ENCODE data around the gene CARNS1. TPM values are rescaled to one million over a fixed set of nuclear protein-coding genes. Genes with fewer than 3 reads are reported as not detected.

CARNS1 gene
- polyA plus RNA-seq, 1 of the 3 experiments (the other 2 are of a cell fraction): 0.23 TPM

- TF ChIP-seq POLR2AphosphoS5 (IDR thresholded peaks at IDR 0.05; ENCODE audit: low read depth, low read length) (0 out of 2 replicates have a peak, but pooled peaks have one; percentile 1), REST (IDR thresholded peaks at IDR 0.05; ENCODE audit: low read depth, low read length) (no peak)
- CTCF ChIA-PET: interaction anchor here (0.9 to 19.7 kb wide), 9 partner anchors 9 to 111 kb away, joined by 3 to 955 read pairs (median 5); partner anchors contain the start of genes POLD4 and RAD9A
- Histone ChIP-seq H3K27ac (ENCODE audit: low read depth in 2 of 2, low read length in 1 of 2) (peak within 1 kb of the TSS; percentile 67 to 96), H3K79me2 (ENCODE audit: insufficient read depth) (peaks cover 52% of the 10 kb centered on the region), H3K4me2 (peak within 1 kb of the TSS; percentile 77), H3K9ac (peak within 1 kb of the TSS; percentile 100), H3F3A (replicated peaks; ENCODE audit: insufficient read depth) (peaks cover 22% of the 10 kb centered on the region), H3K4me3 (ENCODE audit: low read depth in 2 of 2, low read length in 1 of 2) (peak within 1 kb of the TSS; percentile 61 to 83), H2AFZ (ENCODE audit: low read depth) (no peak within 1 kb of the TSS), H3K36me3 (replicated peaks in 1 of 2; ENCODE audit: control insufficient read depth in 1 of 2, insufficient read depth in 2 of 2, low read length in 1 of 2) (no peaks in the 10 kb centered on the region), H3K9me3 (no peaks in the 10 kb centered on the region), H3K4me1 (ENCODE audit: control insufficient read depth in 1 of 2, insufficient read depth in 2 of 2, low read depth in 1 of 2, low read length in 1 of 2) (peaks cover 33 to 41% of the 10 kb centered on the region in 2 experiments; a peak in 3 of 4 replicates), H3K9me2 (no peaks in the 10 kb centered on the region), H3K27me3 (ENCODE audit: insufficient read depth) (no peaks in the 10 kb centered on the region), H4K20me1 (ENCODE audit: insufficient read depth) (peaks cover 37% of the 10 kb centered on the region)
- POLR2A ChIA-PET: interaction anchor here (0.6 to 1.4 kb wide), 4 partner anchors 16 to 257 kb away, joined by 3 to 5 read pairs (median 3); partner anchors contain the start of genes PPP1CA and RAD9A
- 3% methylated on average over 27 of the region's 76 CpGs for WGBS (ENCODE audit: low lambda C conversion rate)
- DNase-seq: peak; percentile 90
Measured at GRCh38 chr11:67372993-67373647, 42.4 kb upstream of the CARNS1 start, which contains the start of gene CLCF1. Gene CLCF1 (minus strand): TSS chr11:67373598. CDS start chr11:67373539, 59 bp downstream.

- Histone ChIP-seq H3K9me2 (no peaks in the 10 kb centered on the region), H3K79me2 (ENCODE audit: insufficient read depth) (peaks cover 44% of the 10 kb centered on the region), H2AFZ (ENCODE audit: low read depth) (no peak overlapping the region), H4K20me1 (ENCODE audit: insufficient read depth) (peaks cover 29% of the 10 kb centered on the region), H3K4me1 (ENCODE audit: control insufficient read depth in 1 of 2, insufficient read depth in 2 of 2, low read depth in 1 of 2, low read length in 1 of 2) (peaks cover 37 to 45% of the 10 kb centered on the region in 2 experiments; a peak in 3 of 4 replicates), H3K9me3 (no peaks in the 10 kb centered on the region), H3F3A (replicated peaks; ENCODE audit: insufficient read depth) (peaks cover 20% of the 10 kb centered on the region), H3K27ac (ENCODE audit: low read depth in 2 of 2, low read length in 1 of 2) (peak overlapping the region; percentile 67 to 96), H3K9ac (peak overlapping the region; percentile 100), H3K27me3 (ENCODE audit: insufficient read depth) (no peaks in the 10 kb centered on the region), H3K36me3 (replicated peaks in 1 of 2; ENCODE audit: control insufficient read depth in 1 of 2, insufficient read depth in 2 of 2, low read length in 1 of 2) (no peaks in the 10 kb centered on the region), H3K4me2 (peak overlapping the region; percentile 77), H3K4me3 (ENCODE audit: low read depth in 2 of 2, low read length in 1 of 2) (peak overlapping the region; percentile 61 to 83)
- DNase-seq: peak; percentile 69
- POLR2A ChIA-PET: interaction anchor here (0.9 to 1.4 kb wide), 2 partner anchors 18 to 134 kb away, joined by 3 to 4 read pairs; partner anchors contain the start of gene RAD9A
- CTCF ChIA-PET: interaction anchor here (0.9 to 19.7 kb wide), 9 partner anchors 8 to 112 kb away, joined by 3 to 955 read pairs (median 5); partner anchors contain the start of genes POLD4 and RAD9A
- WGBS (ENCODE audit: low lambda C conversion rate): 6% methylated on average over 35 of the region's 40 CpGs
- TF ChIP-seq, protein P1, sequence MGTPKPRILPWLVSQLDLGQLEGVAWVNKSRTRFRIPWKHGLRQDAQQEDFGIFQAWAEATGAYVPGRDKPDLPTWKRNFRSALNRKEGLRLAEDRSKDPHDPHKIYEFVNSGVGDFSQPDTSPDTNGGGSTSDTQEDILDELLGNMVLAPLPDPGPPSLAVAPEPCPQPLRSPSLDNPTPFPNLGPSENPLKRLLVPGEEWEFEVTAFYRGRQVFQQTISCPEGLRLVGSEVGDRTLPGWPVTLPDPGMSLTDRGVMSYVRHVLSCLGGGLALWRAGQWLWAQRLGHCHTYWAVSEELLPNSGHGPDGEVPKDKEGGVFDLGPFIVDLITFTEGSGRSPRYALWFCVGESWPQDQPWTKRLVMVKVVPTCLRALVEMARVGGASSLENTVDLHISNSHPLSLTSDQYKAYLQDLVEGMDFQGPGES (IDR thresholded peaks at IDR 0.05; ENCODE audit: low read depth, low read length): no peak
- TF ChIP-seq TAF1 (IDR thresholded peaks at IDR 0.05; ENCODE audit: borderline replicate concordance, low read depth, low read length): peak; percentile 61
- TF ChIP-seq GABPA (IDR thresholded peaks at IDR 0.05; ENCODE audit: low read depth): no peak
- TF ChIP-seq RAD21 (IDR thresholded peaks at IDR 0.05; ENCODE audit: low read length): peak; percentile 17; the same call in 1 of the 2 replicates
- TF ChIP-seq CHD2 (IDR thresholded peaks at IDR 0.05; ENCODE audit: low read length, partially characterized antibody): no peak
- TF ChIP-seq RFX5 (IDR thresholded peaks at IDR 0.05; ENCODE audit: low read length): no peak
- TF ChIP-seq, protein P2, sequence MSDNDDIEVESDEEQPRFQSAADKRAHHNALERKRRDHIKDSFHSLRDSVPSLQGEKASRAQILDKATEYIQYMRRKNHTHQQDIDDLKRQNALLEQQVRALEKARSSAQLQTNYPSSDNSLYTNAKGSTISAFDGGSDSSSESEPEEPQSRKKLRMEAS (IDR thresholded peaks at IDR 0.05; ENCODE audit: low read depth): peak; percentile 81; the same call in 1 of the 2 replicates
- peak; percentile 84 for TF ChIP-seq FOSL2 (IDR thresholded peaks at IDR 0.05; ENCODE audit: borderline replicate concordance, low read depth)
- TF ChIP-seq, protein P3, sequence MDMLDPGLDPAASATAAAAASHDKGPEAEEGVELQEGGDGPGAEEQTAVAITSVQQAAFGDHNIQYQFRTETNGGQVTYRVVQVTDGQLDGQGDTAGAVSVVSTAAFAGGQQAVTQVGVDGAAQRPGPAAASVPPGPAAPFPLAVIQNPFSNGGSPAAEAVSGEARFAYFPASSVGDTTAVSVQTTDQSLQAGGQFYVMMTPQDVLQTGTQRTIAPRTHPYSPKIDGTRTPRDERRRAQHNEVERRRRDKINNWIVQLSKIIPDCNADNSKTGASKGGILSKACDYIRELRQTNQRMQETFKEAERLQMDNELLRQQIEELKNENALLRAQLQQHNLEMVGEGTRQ (IDR thresholded peaks at IDR 0.05; ENCODE audit: borderline replicate concordance, low read depth, low read length): no peak
- TF ChIP-seq GATA2 (CRISPR knock-in tag; IDR thresholded peaks at IDR 0.05): no peak
- peak; percentile 14; the same call in 1 of the 2 replicates for TF ChIP-seq SMC3 (IDR thresholded peaks at IDR 0.05; ENCODE audit: low read depth, low read length)
- TF ChIP-seq EZH2phosphoT487 (IDR thresholded peaks at IDR 0.05; ENCODE audit: borderline replicate concordance, low read depth): no peak
Measured at GRCh38 chr11:67373648-67374570, 41.6 kb upstream of the CARNS1 start.
